GM12878 (cell line): ENCODE data around the gene PRPSAP2.

Source experiments
- EZH2 ChIP-seq: IDR thresholded peaks from 2 replicates; pipeline ENCODE4 v1.6.1; 2012; ENCODE audit warnings: low read depth, mild to moderate bottlenecking, control low read depth, inconsistent platforms, low read length, borderline replicate concordance; ENCODE audit not compliant: control insufficient read depth
- FOXM1 ChIP-seq: IDR thresholded peaks from 2 replicates; pipeline ENCODE4 v1.6.1; 2012; ENCODE audit warnings: low read depth, mild to moderate bottlenecking, inconsistent platforms, low read length, moderate library complexity
- JUND ChIP-seq: IDR thresholded peaks from 2 replicates; pipeline ENCODE4 v1.6.1; 2012; ENCODE audit warnings: low read depth, mild to moderate bottlenecking, low read length, improper control_type of control experiment, moderate library complexity
- MAX ChIP-seq: IDR thresholded peaks from 2 replicates; pipeline ENCODE4 v1.6.1; 2012; ENCODE audit warnings: low read depth, low read length, improper control_type of control experiment
- NR2C1 ChIP-seq: fragments of 450-650 bp; IDR thresholded peaks from 2 replicates; pipeline ENCODE4 v1.6.1; 2017; ENCODE audit warnings: antibody characterized with exemption, mild to moderate bottlenecking, moderate library complexity
- NR2C2 ChIP-seq: IDR thresholded peaks from 2 replicates; pipeline ENCODE4 v1.6.1; 2011; ENCODE audit warnings: borderline replicate concordance, low read depth; ENCODE audit not compliant: control insufficient read depth, insufficient read length
- POLR2A ChIP-seq: IDR thresholded peaks from 2 replicates; pipeline ENCODE4 v1.6.1; 2011; ENCODE audit warnings: low read depth, mild to moderate bottlenecking, low read length
- SMC3 ChIP-seq: IDR thresholded peaks from 2 replicates; pipeline ENCODE4 v1.6.1; 2011; ENCODE audit warnings: low read length, improper control_type of control experiment, borderline replicate concordance
- ZZZ3 ChIP-seq: IDR thresholded peaks from 2 replicates; pipeline ENCODE4 v1.6.1; 2011; ENCODE audit warnings: low read depth; ENCODE audit not compliant: control insufficient read depth, insufficient read length
- TF ChIP-seq, protein P1 (sequence below), 3 experiments: IDR thresholded peaks in 2 of 3; conservative IDR thresholded peaks in 1 of 3; 2 replicates each; pipeline ENCODE4 v1.5.1; 2011; ENCODE audit warnings: low read depth in 3 of 3, low read length in 3 of 3, mild to moderate bottlenecking in 3 of 3, control low read depth in 2 of 3, moderate library complexity in 2 of 3, inconsistent platforms in 1 of 3, mixed read lengths in 1 of 3; ENCODE audit not compliant: control insufficient read depth in 2 of 3, insufficient read depth in 1 of 3; ENCODE audit errors: extremely low read depth in 1 of 3
- TF ChIP-seq, protein P2 (sequence below): fragments of 450-650 bp; IDR thresholded peaks from 2 replicates; pipeline ENCODE4 v1.6.1; 2017; ENCODE audit warnings: antibody characterized with exemption, mild to moderate bottlenecking, moderate library complexity
- TF ChIP-seq, protein P3 (sequence below): IDR thresholded peaks from 2 replicates; pipeline ENCODE4 v1.6.1; 2011; ENCODE audit warnings: low read depth, low read length, improper control_type of control experiment, borderline replicate concordance

DNA sequence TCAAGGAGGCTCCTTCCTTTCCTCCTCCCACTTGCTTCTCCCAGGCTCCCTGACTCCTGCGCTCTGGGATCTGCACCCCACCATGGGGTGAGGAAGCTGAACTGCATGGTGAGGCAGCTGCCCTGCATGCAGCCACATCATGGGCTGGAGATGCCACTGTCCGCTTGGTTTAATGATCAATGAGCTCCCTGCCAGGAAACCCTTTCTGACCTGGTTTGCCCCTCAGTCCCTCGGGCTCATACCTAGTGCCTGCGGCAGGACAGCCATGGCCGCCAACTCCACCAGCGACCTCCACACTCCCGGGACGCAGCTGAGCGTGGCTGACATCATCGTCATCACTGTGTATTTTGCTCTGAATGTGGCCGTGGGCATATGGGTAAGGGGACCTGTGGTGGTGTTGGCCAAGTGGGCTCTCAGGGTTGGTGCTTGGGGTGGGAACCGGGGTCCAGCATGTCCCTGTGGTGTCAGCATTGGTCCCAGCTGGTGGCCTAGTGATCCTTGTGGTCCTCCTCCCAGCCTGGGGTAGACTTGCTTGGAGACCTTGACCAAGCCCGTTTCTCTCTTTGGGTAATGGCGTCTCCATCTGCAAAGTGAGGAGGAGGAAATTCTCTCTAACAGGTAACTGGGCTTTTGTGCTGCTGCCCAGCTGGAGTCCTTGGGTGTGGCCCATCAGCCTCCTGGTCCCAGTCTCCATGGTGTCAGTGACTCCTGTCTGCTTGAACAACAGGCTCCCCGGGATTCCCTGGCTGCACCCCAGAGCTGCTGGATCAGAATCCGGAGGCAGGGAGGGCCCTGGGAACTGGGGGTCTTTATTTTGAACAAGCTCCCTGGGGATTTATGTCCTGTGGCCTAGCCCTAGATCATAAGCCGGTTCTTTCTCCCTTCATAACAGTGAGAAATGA lies 94.3 kb downstream of the PRPSAP2 start, which contains the start of gene SLC5A10:
- TF ChIP-seq NR2C2, result no peak
- no peak for TF ChIP-seq NR2C1
- TF ChIP-seq, protein P1, sequence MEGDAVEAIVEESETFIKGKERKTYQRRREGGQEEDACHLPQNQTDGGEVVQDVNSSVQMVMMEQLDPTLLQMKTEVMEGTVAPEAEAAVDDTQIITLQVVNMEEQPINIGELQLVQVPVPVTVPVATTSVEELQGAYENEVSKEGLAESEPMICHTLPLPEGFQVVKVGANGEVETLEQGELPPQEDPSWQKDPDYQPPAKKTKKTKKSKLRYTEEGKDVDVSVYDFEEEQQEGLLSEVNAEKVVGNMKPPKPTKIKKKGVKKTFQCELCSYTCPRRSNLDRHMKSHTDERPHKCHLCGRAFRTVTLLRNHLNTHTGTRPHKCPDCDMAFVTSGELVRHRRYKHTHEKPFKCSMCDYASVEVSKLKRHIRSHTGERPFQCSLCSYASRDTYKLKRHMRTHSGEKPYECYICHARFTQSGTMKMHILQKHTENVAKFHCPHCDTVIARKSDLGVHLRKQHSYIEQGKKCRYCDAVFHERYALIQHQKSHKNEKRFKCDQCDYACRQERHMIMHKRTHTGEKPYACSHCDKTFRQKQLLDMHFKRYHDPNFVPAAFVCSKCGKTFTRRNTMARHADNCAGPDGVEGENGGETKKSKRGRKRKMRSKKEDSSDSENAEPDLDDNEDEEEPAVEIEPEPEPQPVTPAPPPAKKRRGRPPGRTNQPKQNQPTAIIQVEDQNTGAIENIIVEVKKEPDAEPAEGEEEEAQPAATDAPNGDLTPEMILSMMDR (IDR thresholded peaks at IDR 0.05 in 2 of 3, conservative IDR thresholded peaks at IDR 0.05 in 1 of 3; ENCODE audit: control insufficient read depth in 2 of 3, extremely low read depth in 1 of 3, insufficient read depth in 1 of 3, low read depth in 3 of 3, low read length in 3 of 3), result peak in 1 of 3 experiments; percentile 19; a peak in 2 of 6 replicates
- no peak for TF ChIP-seq EZH2
- TF ChIP-seq ZZZ3, result no peak
- no peak for TF ChIP-seq MAX
- no peak for TF ChIP-seq POLR2A
- TF ChIP-seq SMC3, result no peak
- TF ChIP-seq, protein P2, sequence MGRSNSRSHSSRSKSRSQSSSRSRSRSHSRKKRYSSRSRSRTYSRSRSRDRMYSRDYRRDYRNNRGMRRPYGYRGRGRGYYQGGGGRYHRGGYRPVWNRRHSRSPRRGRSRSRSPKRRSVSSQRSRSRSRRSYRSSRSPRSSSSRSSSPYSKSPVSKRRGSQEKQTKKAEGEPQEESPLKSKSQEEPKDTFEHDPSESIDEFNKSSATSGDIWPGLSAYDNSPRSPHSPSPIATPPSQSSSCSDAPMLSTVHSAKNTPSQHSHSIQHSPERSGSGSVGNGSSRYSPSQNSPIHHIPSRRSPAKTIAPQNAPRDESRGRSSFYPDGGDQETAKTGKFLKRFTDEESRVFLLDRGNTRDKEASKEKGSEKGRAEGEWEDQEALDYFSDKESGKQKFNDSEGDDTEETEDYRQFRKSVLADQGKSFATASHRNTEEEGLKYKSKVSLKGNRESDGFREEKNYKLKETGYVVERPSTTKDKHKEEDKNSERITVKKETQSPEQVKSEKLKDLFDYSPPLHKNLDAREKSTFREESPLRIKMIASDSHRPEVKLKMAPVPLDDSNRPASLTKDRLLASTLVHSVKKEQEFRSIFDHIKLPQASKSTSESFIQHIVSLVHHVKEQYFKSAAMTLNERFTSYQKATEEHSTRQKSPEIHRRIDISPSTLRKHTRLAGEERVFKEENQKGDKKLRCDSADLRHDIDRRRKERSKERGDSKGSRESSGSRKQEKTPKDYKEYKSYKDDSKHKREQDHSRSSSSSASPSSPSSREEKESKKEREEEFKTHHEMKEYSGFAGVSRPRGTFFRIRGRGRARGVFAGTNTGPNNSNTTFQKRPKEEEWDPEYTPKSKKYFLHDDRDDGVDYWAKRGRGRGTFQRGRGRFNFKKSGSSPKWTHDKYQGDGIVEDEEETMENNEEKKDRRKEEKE, result no peak
- TF ChIP-seq, protein P3, sequence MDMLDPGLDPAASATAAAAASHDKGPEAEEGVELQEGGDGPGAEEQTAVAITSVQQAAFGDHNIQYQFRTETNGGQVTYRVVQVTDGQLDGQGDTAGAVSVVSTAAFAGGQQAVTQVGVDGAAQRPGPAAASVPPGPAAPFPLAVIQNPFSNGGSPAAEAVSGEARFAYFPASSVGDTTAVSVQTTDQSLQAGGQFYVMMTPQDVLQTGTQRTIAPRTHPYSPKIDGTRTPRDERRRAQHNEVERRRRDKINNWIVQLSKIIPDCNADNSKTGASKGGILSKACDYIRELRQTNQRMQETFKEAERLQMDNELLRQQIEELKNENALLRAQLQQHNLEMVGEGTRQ, result no peak
- TF ChIP-seq FOXM1, result no peak
- TF ChIP-seq JUND, result no peak
